Kidney epithelial cell (primary cell): ENCODE results near the gene ATRIP. TPM values are rescaled to one million over a fixed set of nuclear protein-coding genes. Genes with fewer than 3 reads are reported as not detected.
"Not testable (repeated sequence)": the region's sequence is repeated elsewhere in the genome, so short reads cannot be mapped to it uniquely, and the experiment has no call there.

ENCODE experiments used
- DNase-seq: peaks from one replicate; pipeline ENCODE4 v3.0.0-alpha.2; 2010; ENCODE audit warnings: low read depth
- H3K27me3 ChIP-seq: 2 replicates; pipeline ENCODE4 v1.6.0; 2011; ENCODE audit warnings: low read length; ENCODE audit not compliant: control insufficient read depth, insufficient read depth
- H3K36me3 ChIP-seq: 2 replicates; pipeline ENCODE4 v1.5.1; 2011; ENCODE audit warnings: low read length; ENCODE audit not compliant: control insufficient read depth, insufficient read depth
- H3K4me3 ChIP-seq: 2 replicates; pipeline ENCODE4 v1.5.1; 2011; ENCODE audit warnings: low read depth, mild to moderate bottlenecking, control low read depth, low read length
- CTCF ChIP-seq: IDR thresholded peaks from 2 replicates; pipeline ENCODE4 v1.5.1; 2011; ENCODE audit warnings: mild to moderate bottlenecking, moderate library complexity, low read length, control low read depth, inconsistent platforms; ENCODE audit not compliant: insufficient read depth, poor library complexity, severe bottlenecking
- total RNA-seq: library from RNA; depleted of rRNA; stranded (reverse); fragments of >200 nt; gene quantifications from 2 replicates; pipeline ENCODE4 v1.2.3, GENCODE V29; 2015

ATRIP gene
- total RNA-seq, 1 donor from 2014 or later = 5.7 TPM

GRCh38 chr3:48459773-48460516, 13.4 kb downstream of the ATRIP start:
- no peak for TF ChIP-seq CTCF
- H3K4me3 ChIP-seq = no peak overlapping the region
- no peak for DNase-seq
- no peaks in the 10 kb centered on the region for H3K27me3 ChIP-seq
- H3K36me3 ChIP-seq = no peaks in the 10 kb centered on the region

GRCh38 chr3:48460517-48460902, 14.0 kb downstream of the ATRIP start:
- H3K36me3 ChIP-seq = no peaks in the 10 kb centered on the region
- no peak for DNase-seq
- no peak overlapping the region for H3K4me3 ChIP-seq
- H3K27me3 ChIP-seq = no peaks in the 10 kb centered on the region
- TF ChIP-seq CTCF = no peak

GRCh38 chr3:48461767-48462166, 15.2 kb downstream of the ATRIP start:
- not testable (repeated sequence) for DNase-seq, H3K4me3 ChIP-seq, H3K36me3 ChIP-seq, H3K27me3 ChIP-seq

- TF ChIP-seq CTCF = no peak
Measured at GRCh38 chr3:48463703-48464102, 17.2 kb downstream of the ATRIP start.

GRCh38 chr3:48464713-48465221, 18.2 kb downstream of the ATRIP start:
- no peaks in the 10 kb centered on the region for H3K36me3 ChIP-seq
- H3K4me3 ChIP-seq = no peak overlapping the region
- no peaks in the 10 kb centered on the region for H3K27me3 ChIP-seq
- DNase-seq = no peak
- TF ChIP-seq CTCF = no peak

More at GRCh38 chr3:48463703-48464102, 17.2 kb downstream of the ATRIP start:
- DNase-seq = no peak
- H3K4me3 ChIP-seq = no peak overlapping the region
- no peaks in the 10 kb centered on the region for H3K36me3 ChIP-seq
- H3K27me3 ChIP-seq = no peaks in the 10 kb centered on the region

- DNase-seq = no peak
- no peak for TF ChIP-seq CTCF
- H3K4me3 ChIP-seq = no peak overlapping the region
- no peaks in the 10 kb centered on the region for H3K27me3 ChIP-seq
- H3K36me3 ChIP-seq = no peaks in the 10 kb centered on the region
Measured at GRCh38 chr3:48465237-48465530, 18.6 kb downstream of the ATRIP start.
